ENCODE results near the gene DNAJB13.

The DNAJB13 gene

DNA sequence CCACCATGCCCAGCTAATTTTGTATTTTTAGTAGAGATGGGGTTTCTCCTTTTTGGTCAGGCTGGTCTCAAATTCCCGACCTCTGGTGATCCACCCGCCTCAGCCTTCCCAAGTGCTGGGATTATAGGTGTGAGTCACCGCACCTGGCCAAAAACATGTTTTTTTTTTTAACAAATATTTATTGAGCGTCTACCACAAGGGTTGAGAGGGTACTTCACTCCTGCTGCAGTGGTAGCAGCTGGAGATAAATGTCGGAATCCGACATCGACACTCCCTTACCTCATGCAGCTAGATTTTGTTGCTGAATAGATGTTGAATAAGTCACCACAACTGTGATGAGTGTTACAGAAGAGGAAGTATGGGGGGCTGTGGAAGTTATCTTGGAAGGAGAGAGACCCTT is 971 bp downstream of the DNAJB13 start:
- DNase-seq (ENCODE audit: low spot score), result no peak

DNA sequence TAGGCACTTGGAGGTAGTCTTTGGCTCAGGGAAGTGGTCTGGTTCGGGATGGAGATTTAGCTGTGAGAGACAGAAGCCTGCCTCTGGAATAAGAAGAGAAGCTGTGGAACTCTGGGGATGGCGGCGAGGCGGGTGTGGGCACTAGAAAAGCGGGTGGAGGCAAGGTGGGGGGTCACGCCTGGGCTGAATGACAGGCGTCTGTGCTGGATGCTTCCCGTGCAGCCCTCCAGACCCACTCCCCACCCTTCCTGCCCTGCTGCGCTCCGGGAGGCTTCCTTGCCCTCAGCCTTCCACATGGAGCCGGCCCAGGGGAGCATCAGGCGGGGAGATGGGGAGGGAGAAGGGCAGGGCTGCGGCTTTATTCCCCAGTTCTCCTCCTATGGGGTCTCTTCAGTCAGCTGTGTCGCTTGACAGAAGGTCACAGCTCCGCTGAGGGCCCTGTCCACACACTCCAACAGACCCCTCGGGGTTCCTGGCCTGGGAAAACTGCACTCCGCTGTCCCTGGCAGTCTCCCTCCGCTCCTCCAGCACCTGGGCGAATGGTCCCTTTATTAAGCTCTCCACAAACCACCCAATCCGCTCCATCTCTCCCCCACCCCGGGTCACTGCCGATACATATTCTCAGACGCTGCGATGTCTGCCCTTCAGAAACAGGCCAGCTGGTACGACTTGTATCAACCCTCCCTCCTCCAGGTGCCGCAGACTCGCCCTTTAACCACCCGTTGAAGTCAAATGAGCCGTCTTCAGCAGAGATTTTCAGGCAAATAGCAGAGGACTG is 6.2 kb downstream of the DNAJB13 start:
- no peak for DNase-seq (ENCODE audit: low spot score)

- DNase-seq (ENCODE audit: low spot score), result no peak
These were observed 7.0 kb downstream of the DNAJB13 start for GRCh38 chr11:73957654-73958361.

DNA sequence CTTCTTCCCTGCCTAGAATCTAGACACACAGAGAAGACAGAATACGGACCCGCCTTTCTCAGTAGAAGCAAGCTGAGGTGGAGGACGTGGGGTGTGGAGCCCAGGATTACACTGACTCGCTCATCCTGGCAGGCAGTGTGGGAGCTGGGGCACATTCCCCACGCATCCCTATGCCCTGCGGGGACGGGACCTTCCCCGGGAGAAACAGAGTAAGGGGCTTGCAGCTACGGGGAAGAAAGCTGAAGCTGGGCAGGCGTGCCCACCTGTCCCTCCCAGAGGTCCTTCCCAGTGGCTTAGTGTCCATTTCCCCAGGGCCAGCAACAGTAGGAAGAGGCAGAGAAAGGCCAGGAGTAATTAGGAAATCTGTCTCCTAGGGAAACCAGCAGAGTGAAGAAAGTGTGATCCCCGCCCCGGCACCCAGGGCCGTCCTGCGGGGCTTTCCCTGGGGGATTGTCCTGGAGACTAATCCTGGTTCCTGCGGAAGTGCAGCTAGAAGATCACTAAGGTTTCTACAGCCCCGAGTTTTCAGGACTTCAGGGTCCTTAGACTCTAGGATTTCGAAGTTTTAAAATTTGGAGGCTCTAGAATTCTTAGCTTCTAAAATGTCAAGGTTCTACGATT is 7.8 kb downstream of the DNAJB13 start:
- no peak for DNase-seq (ENCODE audit: low spot score)

- DNase-seq (ENCODE audit: low spot score), result peak; percentile 84
These were observed 10.5 kb downstream of the DNAJB13 start for GRCh38 chr11:73961321-73961720.

- no peak for DNase-seq (ENCODE audit: low spot score)
These were observed 11.4 kb downstream of the DNAJB13 start for GRCh38 chr11:73962101-73962705.

- DNase-seq (ENCODE audit: low spot score), result no peak
These were observed 13.0 kb downstream of the DNAJB13 start for GRCh38 chr11:73963861-73964260.

- DNase-seq (ENCODE audit: low spot score), result no peak
These were observed 14.4 kb downstream of the DNAJB13 start for GRCh38 chr11:73965076-73965763.

GRCh38 chr11:73965764-73966121 is 14.9 kb downstream of the DNAJB13 start:
- no peak for DNase-seq (ENCODE audit: low spot score)

GRCh38 chr11:73968356-73968966 is 17.6 kb downstream of the DNAJB13 start:
- no peak for DNase-seq (ENCODE audit: low spot score)

GRCh38 chr11:73969091-73969490 is 18.3 kb downstream of the DNAJB13 start:
- DNase-seq (ENCODE audit: low spot score), result no peak

DNA sequence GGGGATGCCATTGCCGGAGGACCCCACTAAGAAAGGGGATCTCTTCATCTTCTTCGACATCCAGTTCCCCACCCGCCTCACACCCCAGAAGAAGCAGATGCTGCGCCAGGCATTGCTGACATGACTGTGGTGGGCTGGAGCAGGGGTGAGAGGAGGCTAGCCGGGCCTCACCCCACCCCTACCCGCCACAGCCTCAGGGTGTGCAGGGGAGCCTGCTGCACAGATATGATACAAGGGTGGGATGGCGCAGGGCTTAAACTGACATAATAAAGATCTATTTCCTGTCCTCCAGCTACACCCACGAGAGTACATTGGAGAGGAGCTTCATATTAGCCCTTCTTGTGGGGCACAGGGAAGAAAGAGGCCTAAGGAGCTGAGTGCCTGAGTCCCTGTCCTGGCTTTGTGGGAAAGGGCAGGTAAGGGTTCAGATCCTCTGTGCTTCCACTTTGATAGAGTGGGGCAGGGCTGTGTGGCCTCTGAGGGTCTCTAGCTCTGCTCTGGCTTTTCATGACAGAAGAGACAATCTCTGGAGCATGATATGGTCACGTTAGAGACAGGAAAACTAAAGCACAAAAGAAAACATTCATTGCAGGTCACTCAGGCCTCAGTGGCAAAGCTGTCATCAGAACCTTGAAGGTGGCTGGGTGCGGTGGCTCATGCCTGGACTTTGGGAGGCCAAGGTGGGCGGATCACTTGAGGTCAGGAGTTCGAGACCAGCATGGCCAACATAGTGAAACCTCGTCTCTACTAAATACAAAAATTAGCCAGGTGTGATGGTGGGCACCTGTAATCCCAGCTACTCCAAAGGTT is 19.4 kb downstream of the DNAJB13 start:
- no peak for DNase-seq (ENCODE audit: low spot score)

- no peak for DNase-seq (ENCODE audit: low spot score)
These were observed 20.4 kb downstream of the DNAJB13 start for GRCh38 chr11:73971175-73971719.

DNA sequence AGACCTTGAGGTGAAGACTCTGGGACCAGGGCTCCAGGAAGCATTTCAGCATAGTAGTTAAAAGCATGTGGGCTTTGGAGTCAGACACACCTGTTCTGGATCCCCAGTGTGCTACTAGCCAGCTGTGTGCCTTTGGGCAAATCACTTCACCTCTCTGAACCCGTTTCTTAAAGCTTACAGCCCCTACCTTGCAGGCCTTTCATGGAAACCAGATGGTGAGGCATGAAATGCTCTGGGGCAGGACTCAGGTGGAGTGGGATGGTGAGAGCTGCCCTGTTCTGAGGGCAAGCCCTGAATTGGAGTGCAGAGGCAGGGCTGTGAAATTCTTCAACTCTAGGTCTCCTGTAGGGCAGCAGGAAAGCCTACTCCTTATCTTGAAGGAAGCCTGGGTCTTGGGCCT is 21.4 kb downstream of the DNAJB13 start:
- no peak for DNase-seq (ENCODE audit: low spot score)

DNA sequence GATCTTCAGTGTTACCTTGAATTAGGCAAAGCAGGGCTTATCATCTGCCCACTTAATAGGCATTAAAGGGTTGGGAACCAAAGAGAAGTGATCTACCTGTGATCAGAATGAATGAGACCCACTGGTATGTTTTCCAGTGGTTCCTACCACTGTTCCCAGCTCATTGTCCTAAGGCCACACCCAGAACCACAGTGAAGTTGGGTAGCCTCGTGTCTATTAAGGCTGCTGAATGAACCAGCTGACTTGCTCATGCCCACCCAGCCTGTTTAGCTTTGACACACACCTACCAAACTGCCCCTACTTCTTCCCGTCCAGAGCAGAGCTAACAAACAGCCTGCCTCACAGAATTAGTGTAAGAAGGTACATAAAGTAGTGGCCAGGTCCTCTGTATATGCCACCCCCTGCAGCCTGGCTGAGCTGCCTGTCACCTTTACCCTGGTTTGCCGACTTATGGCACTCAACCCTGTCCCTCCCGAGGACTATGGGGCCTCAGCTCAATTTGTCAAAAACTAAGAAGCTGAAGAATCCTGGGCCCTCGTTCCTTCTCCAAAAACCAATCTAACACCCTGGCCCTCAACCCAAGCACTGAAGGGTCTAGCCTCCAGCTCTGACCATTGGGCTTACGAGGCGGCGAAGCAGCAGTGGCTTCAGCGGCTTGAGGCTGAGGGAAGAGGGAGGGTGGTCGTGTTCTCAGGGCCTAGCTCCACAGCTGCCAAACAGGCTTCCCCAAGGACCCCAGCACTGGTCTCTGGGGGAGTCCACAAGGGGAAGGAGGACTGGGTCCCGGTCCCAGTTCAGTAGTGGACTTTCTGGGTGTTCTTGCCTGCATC is 22.0 kb downstream of the DNAJB13 start:
- no peak for DNase-seq (ENCODE audit: low spot score)

- DNase-seq (ENCODE audit: low spot score), result no peak
These were observed 24.0 kb downstream of the DNAJB13 start for GRCh38 chr11:73974604-73975478.

- no peak for DNase-seq (ENCODE audit: low spot score)
These were observed 24.6 kb downstream of the DNAJB13 start for GRCh38 chr11:73975479-73975757.

GRCh38 chr11:73976451-73977151 is 25.8 kb downstream of the DNAJB13 start:
- no peak for DNase-seq (ENCODE audit: low spot score)

Data from kidney tubule cell (primary cell).